Measurements from ENCODE around the gene THAP6.
"Not testable (repeated sequence)": the region's sequence is repeated elsewhere in the genome, so short reads cannot be mapped to it uniquely, and the experiment has no call there.

THAP6 gene

DNA sequence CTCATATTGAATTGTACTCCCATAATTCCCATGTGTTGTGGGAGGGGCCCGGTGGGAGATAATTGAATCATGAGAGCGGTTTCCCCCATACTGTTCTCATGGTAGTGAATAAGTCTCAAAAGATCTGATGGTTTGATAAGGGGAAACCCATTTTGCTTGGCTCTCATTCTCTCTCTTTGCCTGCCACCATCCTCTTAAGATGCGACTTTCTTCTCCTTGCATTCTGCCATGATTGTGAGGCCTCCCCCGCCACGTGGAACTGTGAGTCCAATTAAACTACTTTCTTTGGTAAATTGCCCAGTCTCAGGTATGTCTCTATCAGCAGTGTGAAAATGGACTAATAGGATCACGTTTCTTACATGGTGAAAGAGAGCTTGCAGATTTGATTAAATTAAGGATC lies 23.0 kb downstream of the THAP6 start:
- not testable (repeated sequence) for DNase-seq (ENCODE audit: low spot score in 2 of 2); H3K4me1 Mint-ChIP-seq; H3K9me3 Mint-ChIP-seq; H3K4me3 Mint-ChIP-seq; H3K27ac Mint-ChIP-seq; ATAC-seq (ENCODE audit: low read depth); H3K27me3 Mint-ChIP-seq
- peaks cover 31% of the 10 kb centered on the region for H3K36me3 Mint-ChIP-seq

DNA sequence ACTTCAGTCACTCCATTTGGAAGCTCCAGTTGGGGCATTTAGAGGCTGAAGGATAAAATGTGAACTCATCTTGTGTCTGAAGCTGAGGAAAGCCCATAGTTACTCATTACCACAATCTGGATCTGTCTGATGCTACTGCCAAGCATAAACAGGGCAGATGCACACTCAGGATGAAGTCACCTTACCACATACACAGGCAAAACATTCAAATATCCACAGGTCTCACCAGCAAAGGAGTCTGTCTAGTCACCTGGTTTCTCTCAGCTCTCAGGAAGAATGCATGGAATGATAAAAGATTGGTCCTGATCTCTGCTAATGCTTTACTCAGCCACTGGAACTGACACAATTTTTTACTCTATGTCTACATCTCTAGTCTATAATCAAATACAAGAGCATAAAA lies 28.6 kb downstream of the THAP6 start:
- no peak for DNase-seq (ENCODE audit: low spot score in 2 of 2)

DNA sequence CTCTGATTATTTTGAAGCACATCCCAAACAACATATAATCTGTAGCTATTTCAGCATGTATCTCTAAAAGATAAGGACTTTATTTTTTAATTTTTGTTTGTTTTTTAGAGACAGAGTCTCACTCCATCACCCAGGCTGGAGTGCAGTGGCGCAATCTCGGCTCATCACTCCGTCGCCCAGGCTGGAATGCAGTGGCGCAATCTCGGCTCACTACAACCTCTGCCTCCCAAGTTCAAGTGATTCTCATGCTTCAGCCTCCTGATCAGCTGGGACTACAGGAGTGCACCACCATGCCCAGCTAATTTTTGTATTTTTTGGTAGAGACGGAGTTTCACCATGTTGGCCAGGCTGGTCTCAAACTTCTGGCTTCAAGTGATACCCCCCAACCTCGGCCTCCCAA lies 29.9 kb downstream of the THAP6 start:
- not testable (repeated sequence) for H3K27me3 Mint-ChIP-seq; DNase-seq (ENCODE audit: low spot score in 2 of 2); ATAC-seq (ENCODE audit: low read depth); H3K9me3 Mint-ChIP-seq; H3K27ac Mint-ChIP-seq; H3K4me1 Mint-ChIP-seq; H3K4me3 Mint-ChIP-seq
- peaks cover 21% of the 10 kb centered on the region for H3K36me3 Mint-ChIP-seq

More for the DNA sequence above, 28.6 kb downstream of the THAP6 start:
- H3K4me3 Mint-ChIP-seq = no peak overlapping the region
- no peaks in the 10 kb centered on the region for H3K27me3 Mint-ChIP-seq
- H3K27ac Mint-ChIP-seq = no peak overlapping the region
- ATAC-seq (ENCODE audit: low read depth) = no peak
- H3K36me3 Mint-ChIP-seq = peaks cover 24% of the 10 kb centered on the region
- no peaks in the 10 kb centered on the region for H3K4me1 Mint-ChIP-seq
- no peaks in the 10 kb centered on the region for H3K9me3 Mint-ChIP-seq

DNA sequence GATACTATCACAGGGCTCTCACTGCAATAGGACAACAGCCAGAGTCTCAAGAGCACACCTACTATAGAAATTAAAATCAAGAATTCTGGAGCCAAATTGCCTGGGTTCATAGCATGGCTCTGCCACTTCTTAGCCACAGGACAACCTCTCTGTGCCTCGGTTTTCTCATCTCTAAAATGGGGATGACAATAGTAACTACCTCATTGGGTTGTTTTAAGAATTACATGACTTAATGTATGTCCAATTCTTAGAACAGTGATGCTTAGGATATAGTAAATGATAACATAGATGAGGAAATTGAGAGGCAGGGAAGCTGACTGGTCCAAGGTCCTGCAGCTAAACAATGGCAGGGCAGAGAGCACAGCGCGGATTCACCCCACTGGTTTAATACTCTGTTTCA lies 30.6 kb downstream of the THAP6 start:
- H3K4me3 Mint-ChIP-seq = no peak overlapping the region
- H3K36me3 Mint-ChIP-seq = peaks cover 14% of the 10 kb centered on the region
- no peak overlapping the region for H3K27ac Mint-ChIP-seq
- DNase-seq (ENCODE audit: low spot score in 2 of 2) (no peak), ATAC-seq (ENCODE audit: low read depth) (no peak)
- H3K9me3 Mint-ChIP-seq = no peaks in the 10 kb centered on the region
- H3K27me3 Mint-ChIP-seq = no peaks in the 10 kb centered on the region
- no peaks in the 10 kb centered on the region for H3K4me1 Mint-ChIP-seq

DNA sequence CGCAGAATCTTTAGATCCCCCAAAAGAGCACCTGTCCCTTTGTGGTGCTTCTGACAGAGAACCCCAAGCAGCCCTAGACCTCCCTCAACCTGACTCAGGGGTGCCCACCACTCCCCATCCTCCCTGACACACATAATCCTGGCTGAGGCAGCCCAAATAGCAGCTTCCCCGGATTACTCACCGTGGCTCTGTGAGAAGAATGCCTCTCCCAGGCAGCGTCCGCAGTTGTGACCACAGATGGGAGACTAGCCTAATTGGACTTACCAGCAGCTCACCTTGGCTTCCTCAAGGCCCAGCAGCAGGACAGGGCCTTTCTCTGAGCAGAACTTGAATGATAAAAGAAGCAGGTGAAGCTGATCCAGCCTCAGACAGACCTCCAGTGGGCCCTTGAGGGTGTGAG lies 31.3 kb downstream of the THAP6 start:
- ATAC-seq (ENCODE audit: low read depth) = no peak
- Mint-ChIP-seq H3K27me3 (no peaks in the 10 kb centered on the region), H3K4me1 (no peaks in the 10 kb centered on the region), H3K4me3 (no peak overlapping the region), H3K36me3 (peaks cover 10% of the 10 kb centered on the region), H3K9me3 (no peaks in the 10 kb centered on the region), H3K27ac (no peak overlapping the region)
- DNase-seq (ENCODE audit: low spot score in 2 of 2) = no peak

DNA sequence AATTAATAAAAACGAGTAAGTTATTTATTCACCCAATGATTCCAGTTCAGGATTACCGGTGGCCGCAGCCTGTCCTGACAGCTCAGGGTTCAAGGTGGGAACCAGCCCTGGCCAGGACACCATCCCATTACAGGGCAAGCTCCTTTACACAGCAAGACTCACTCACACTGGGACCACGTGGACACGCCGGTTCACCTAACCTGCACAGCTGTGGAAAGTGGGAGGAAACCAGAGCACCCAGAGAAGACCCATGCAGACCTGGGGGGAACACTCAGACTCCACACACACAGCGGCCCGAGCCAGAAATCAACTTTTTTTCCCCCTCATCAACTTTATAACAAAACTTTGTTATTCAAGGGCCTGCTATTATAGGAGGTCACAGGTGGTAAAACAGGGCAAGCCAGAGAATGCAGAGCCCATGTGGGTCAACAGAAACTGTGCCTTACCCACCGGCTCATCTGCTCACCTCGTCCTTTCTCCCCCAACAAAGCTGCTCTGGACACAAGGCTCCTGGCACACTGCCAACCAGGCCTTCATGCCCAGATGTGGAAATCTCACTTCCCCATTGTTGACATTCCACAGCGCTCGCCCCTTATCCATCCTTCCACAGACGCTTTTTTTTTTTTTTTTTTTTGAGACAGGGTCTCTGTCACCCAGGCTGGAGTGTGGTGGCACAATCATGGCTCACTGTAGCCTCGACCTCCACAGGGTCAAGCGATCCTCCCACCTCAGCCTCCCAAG lies 33.5 kb downstream of the THAP6 start:
- no peaks in the 10 kb centered on the region for H3K27me3 Mint-ChIP-seq
- DNase-seq (ENCODE audit: low spot score in 2 of 2) = no peak
- H3K4me3 Mint-ChIP-seq = no peak overlapping the region
- H3K9me3 Mint-ChIP-seq = no peaks in the 10 kb centered on the region
- no peak overlapping the region for H3K27ac Mint-ChIP-seq
- no peaks in the 10 kb centered on the region for H3K4me1 Mint-ChIP-seq
- no peak for ATAC-seq (ENCODE audit: low read depth)
- peaks cover 6% of the 10 kb centered on the region for H3K36me3 Mint-ChIP-seq

DNA sequence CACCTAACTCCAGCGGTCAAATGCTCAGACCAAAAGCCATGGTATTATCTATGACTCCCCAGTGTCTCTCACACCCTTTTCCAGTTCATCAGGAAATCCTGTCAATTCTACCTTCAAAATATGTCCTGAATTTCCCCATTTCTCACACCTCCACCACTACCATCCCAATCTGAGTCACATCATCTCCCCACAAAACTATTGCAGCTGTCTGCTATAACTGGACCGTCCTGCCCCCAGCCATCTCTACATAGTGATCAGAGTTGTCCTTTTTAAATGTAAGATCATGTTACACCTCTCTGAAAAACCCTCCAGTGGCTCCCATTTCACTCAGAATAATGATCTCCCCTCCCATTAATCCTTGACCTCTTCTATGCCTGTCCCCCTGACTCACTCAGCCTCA lies 34.7 kb downstream of the THAP6 start:
- Mint-ChIP-seq H3K27me3 (no peaks in the 10 kb centered on the region), H3K4me3 (no peak overlapping the region)

DNA sequence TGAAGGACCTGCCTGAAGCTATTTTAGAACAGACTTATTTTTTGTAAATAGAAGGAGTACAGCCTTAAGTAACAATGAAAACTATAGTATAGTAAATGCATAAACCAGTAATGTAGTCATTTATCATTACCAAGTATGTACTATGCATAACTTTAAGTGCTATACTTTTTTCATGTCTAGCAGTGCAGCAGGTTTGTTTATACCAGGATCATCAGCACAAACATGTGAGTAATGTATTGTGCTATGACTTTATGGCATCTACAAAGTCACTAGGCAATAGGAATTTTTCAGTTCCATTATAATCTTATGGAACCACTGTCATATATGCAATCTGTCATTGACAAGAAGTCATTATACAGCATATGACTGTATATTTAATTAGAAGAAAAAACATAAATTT lies 38.2 kb downstream of the THAP6 start:
- DNase-seq (ENCODE audit: low spot score in 2 of 2) (no peak), ATAC-seq (ENCODE audit: low read depth) (no peak)
- H3K36me3 Mint-ChIP-seq = no peaks in the 10 kb centered on the region
- H3K4me3 Mint-ChIP-seq = no peak overlapping the region
- H3K4me1 Mint-ChIP-seq = peaks cover 9% of the 10 kb centered on the region
- no peak overlapping the region for H3K27ac Mint-ChIP-seq
- H3K9me3 Mint-ChIP-seq = no peaks in the 10 kb centered on the region
- H3K27me3 Mint-ChIP-seq = no peaks in the 10 kb centered on the region

More for the DNA sequence above, 34.7 kb downstream of the THAP6 start:
- Mint-ChIP-seq H3K9me3 (no peaks in the 10 kb centered on the region), H3K36me3 (no peaks in the 10 kb centered on the region), H3K27ac (no peak overlapping the region), H3K4me1 (no peaks in the 10 kb centered on the region)
- ATAC-seq (ENCODE audit: low read depth) (no peak), DNase-seq (ENCODE audit: low spot score in 2 of 2) (no peak)

DNA sequence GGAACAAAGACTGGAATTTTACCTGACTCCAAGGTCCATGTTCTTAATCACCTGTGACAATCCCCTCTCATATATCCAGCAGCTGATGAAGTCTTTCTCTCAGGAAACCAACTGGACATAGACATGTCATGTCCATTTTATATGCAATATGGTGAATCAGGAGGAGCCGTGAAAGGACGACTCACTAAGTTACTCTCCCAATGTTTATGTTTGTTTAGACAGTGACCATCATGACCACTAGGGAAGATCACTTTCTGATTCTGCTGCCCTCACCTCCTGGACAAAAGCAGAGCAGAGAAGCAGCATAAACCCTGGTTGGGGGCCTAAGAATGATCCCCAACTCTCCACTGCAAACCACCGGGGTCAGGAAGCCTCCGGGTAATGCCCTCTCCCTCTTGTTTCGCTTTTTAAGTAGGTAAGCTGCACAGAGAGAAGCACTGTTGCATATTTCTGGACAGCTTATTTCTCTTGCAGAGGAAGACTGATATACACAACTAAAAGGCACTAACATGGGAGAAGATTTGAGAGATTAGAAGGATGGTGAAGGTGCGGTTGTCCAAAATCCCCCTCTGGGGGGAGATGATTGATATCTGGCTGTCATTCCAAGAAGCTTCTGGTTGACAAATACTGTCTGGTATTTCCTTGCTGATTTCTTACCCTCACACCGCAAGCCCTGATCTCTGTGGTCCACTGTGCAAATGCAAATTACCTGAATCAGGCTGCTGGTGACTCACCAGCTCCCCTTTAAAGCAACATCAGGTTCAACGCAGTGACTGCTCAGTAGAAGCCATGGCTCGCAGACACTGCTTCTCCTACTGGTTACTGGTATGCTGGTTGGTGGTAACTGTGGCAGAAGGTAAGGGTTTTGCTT lies 41.3 kb downstream of the THAP6 start, which contains the start of gene ODAPH:
Gene ODAPH (plus strand): TSS at position 773 of the 871 bp plus-strand sequence. CDS start 17 bp downstream, at position 790.
- Mint-ChIP-seq H3K4me3 (peak within 1 kb of the TSS; percentile 50), H3K4me1 (peaks cover 14% of the 10 kb centered on the region), H3K9me3 (no peaks in the 10 kb centered on the region), H3K27me3 (peaks cover 4% of the 10 kb centered on the region), H3K36me3 (no peaks in the 10 kb centered on the region), H3K27ac (no peak within 1 kb of the TSS)
- peak; percentile 95 for ATAC-seq (ENCODE audit: low read depth)
- peak in 1 of 2 donors; percentile 11 for DNase-seq (ENCODE audit: low spot score in 2 of 2)

DNA sequence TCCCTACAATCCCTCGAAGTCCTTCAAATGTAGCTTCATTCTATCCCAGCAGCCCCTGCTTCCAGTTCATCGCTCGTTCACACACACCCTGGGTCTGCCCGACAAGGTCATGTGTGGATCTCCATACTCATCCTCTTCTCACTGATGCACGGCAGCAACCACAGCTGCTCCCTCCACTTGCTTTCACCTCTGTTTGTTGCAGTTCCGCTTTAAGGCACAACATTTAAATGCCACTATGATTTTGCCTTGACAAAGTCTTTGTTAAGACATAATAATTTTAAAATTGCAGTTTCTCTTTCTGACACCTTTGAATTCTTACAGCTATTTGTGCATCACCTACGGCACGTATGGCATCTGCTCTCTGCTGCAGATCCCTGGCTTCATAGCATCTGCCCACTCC lies 43.4 kb downstream of the THAP6 start:
- Mint-ChIP-seq H3K27ac (no peak overlapping the region), H3K4me3 (peak overlapping the region; percentile 59)

DNA sequence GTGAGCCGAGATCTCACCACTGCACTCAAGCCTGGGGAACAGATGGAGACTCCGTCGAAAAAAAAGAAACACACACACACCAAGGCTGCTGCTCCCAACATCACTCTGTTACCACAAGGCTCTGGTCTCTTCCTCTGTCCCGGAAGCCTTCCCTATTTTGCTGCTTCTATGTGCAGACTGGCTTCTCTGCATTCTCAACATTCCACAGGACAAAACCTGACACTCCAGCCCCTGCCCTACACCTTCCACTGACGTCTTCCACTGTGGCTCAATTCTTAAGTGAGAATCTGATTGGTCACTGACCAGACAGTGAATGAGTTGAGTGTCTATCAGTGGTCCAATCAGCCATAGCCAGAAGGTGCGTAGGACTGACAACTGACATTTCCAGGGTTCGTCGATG lies 47.5 kb downstream of the THAP6 start:
- Mint-ChIP-seq H3K4me1 (peaks cover 12% of the 10 kb centered on the region), H3K4me3 (no peak overlapping the region), H3K9me3 (no peaks in the 10 kb centered on the region), H3K36me3 (peaks cover 3% of the 10 kb centered on the region), H3K27ac (no peak overlapping the region), H3K27me3 (peaks cover 8% of the 10 kb centered on the region)
- DNase-seq (ENCODE audit: low spot score in 2 of 2) (no peak), ATAC-seq (ENCODE audit: low read depth) (no peak)

More for the DNA sequence above, 43.4 kb downstream of the THAP6 start:
- DNase-seq (ENCODE audit: low spot score in 2 of 2) (no peak), ATAC-seq (ENCODE audit: low read depth) (peak; percentile 58)
- H3K9me3 Mint-ChIP-seq = no peaks in the 10 kb centered on the region
- peaks cover 8% of the 10 kb centered on the region for H3K27me3 Mint-ChIP-seq
- peaks cover 3% of the 10 kb centered on the region for H3K36me3 Mint-ChIP-seq
- H3K4me1 Mint-ChIP-seq = peaks cover 18% of the 10 kb centered on the region

DNA sequence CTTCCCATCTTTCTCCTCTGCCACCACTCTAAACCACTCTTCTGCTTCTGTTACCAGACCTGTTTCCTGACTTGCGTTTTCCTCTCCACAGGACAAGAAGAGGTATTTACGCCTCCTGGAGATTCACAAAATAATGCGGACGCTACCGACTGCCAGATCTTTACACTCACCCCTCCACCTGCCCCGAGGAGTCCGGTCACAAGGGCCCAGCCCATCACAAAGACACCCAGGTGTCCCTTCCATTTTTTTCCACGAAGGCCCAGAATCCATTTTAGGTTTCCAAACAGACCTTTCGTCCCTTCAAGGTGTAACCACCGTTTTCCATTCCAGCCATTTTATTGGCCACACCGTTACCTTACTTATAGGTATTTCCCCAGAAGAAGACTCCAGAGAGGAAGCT lies 49.8 kb downstream of the THAP6 start:
- Mint-ChIP-seq H3K36me3 (peaks cover 3% of the 10 kb centered on the region), H3K4me3 (no peak overlapping the region), H3K4me1 (peaks cover 14% of the 10 kb centered on the region), H3K9me3 (no peaks in the 10 kb centered on the region), H3K27ac (no peak overlapping the region), H3K27me3 (peaks cover 5% of the 10 kb centered on the region)
- no peak for ATAC-seq (ENCODE audit: low read depth)
- DNase-seq (ENCODE audit: low spot score in 2 of 2) = no peak

DNA sequence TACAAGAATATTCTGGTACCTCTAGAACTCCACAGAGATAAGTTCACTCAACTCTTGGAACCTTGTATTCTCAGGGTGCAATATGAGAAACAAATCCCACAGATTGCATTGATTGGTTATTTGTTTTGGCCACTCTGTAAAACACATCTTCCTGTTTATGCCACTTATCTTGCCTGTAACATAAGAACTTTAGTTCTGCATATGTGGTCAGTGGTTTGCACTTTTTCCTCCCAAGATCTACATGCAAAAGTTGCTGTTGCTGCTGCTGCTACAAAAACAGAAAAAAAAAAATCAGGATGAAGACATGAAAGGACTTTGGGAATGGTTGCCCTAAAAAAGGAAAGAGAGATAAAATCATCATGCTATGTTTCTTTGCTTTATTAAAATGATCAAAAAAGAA lies 51.2 kb downstream of the THAP6 start:
- Mint-ChIP-seq H3K4me1 (peaks cover 14% of the 10 kb centered on the region), H3K4me3 (no peak overlapping the region), H3K27ac (no peak overlapping the region), H3K9me3 (no peaks in the 10 kb centered on the region), H3K36me3 (peaks cover 3% of the 10 kb centered on the region), H3K27me3 (peaks cover 3% of the 10 kb centered on the region)
- ATAC-seq (ENCODE audit: low read depth) (no peak), DNase-seq (ENCODE audit: low spot score in 2 of 2) (no peak)

DNA sequence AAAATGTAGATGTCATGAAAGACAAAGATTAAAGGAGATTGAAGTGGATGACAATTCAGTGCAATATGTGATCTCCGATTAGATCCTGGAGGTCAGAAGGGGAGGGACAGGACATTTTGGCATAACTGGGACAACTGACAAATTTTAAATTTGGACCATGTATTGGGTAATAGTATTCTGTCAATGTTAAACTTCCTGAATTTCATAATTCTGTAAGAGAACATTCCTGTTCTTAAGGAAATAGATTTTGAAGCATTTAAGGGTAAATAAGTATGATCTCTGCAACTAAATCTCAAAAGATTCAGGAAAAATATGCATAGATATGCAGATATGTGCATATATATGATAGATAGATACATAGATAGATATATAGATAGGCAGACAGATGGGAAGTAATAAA lies 52.6 kb downstream of the THAP6 start:
- Mint-ChIP-seq H3K27me3 (peaks cover 2% of the 10 kb centered on the region), H3K9me3 (no peaks in the 10 kb centered on the region), H3K4me1 (peaks cover 12% of the 10 kb centered on the region), H3K27ac (no peak overlapping the region), H3K4me3 (no peak overlapping the region), H3K36me3 (peaks cover under 1% of the 10 kb centered on the region)
- DNase-seq (ENCODE audit: low spot score in 2 of 2) (no peak), ATAC-seq (ENCODE audit: low read depth) (no peak)

Data from memory B cell (primary cell).